SK-N-SH treated with all-trans-retinoic acid at 6 μM for 48 hours (cell line): ENCODE data around the gene MT1F.
"Not testable (repeated sequence)": the region's sequence is repeated elsewhere in the genome, so short reads cannot be mapped to it uniquely, and the experiment has no call there.

ENCODE experiments used
- ATAC-seq: fragments of 200-7000 bp; cut with Tn5 transposase; 3 replicates; pipeline ENCODE4 v1.9.1; 2020; ENCODE audit warnings: mild to moderate bottlenecking, moderate library complexity
- ARNTL ChIP-seq: fragments of 450-650 bp; formaldehyde crosslinking; IDR thresholded peaks from 2 replicates; pipeline ENCODE4 v1.5.0; 2020; ENCODE audit warnings: low read depth, mild to moderate bottlenecking, moderate library complexity, borderline replicate concordance
- BACH2 ChIP-seq: fragments of 250-450 bp; sonication (Bioruptor Pico); IDR thresholded peaks from 2 replicates; pipeline ENCODE4 v1.9.0; 2021; ENCODE audit warnings: mild to moderate bottlenecking, borderline replicate concordance
- CSDC2 ChIP-seq: fragments of 250-450 bp; sonication (Bioruptor Pico); IDR thresholded peaks from 2 replicates; pipeline ENCODE4 v1.5.0; 2020; ENCODE audit warnings: mild to moderate bottlenecking, moderate library complexity
- ESRRG ChIP-seq: fragments of 250-450 bp; sonication (Bioruptor Pico); IDR thresholded peaks from 2 replicates; pipeline ENCODE4 v1.6.1; 2021; ENCODE audit warnings: mild to moderate bottlenecking
- GLIS3 ChIP-seq: fragments of 250-450 bp; sonication (Bioruptor Pico); IDR thresholded peaks from 2 replicates; pipeline ENCODE4 v1.5.0; 2020; ENCODE audit warnings: mild to moderate bottlenecking, moderate library complexity
- ISL1 ChIP-seq: fragments of 250-450 bp; sonication (Bioruptor Pico); IDR thresholded peaks from 2 replicates; pipeline ENCODE4 v2.1.2; 2022; ENCODE audit warnings: mild to moderate bottlenecking, moderate library complexity
- OSR1 ChIP-seq: fragments of 250-450 bp; sonication (Bioruptor Pico); IDR thresholded peaks from 2 replicates; pipeline ENCODE4 v1.8.0; 2022; ENCODE audit warnings: moderate library complexity, mild to moderate bottlenecking, inconsistent platforms
- PATZ1 ChIP-seq: fragments of 250-450 bp; sonication (Bioruptor Pico); IDR thresholded peaks from 2 replicates; pipeline ENCODE4 v1.8.0; 2020; ENCODE audit warnings: mild to moderate bottlenecking, moderate library complexity, borderline replicate concordance
- RARB ChIP-seq: fragments of 250-450 bp; sonication (Bioruptor Pico); IDR thresholded peaks from 2 replicates; pipeline ENCODE4 v1.8.0; 2021; ENCODE audit warnings: mild to moderate bottlenecking, moderate library complexity
- SNAI2 ChIP-seq: fragments of 250-450 bp; sonication (Bioruptor Pico); IDR thresholded peaks from 2 replicates; pipeline ENCODE4 v1.5.0; 2020; ENCODE audit warnings: mild to moderate bottlenecking, moderate library complexity
- TCF4 ChIP-seq: fragments of 250-450 bp; sonication (Bioruptor Pico); IDR thresholded peaks from 2 replicates; pipeline ENCODE4 v1.8.0; 2021; ENCODE audit warnings: mild to moderate bottlenecking, moderate library complexity, borderline replicate concordance
- TOX ChIP-seq: fragments of 250-450 bp; sonication (Bioruptor Pico); IDR thresholded peaks from 2 replicates; pipeline ENCODE4 v1.8.0; 2021; ENCODE audit warnings: mild to moderate bottlenecking, moderate library complexity, borderline replicate concordance
- ZC3H10 ChIP-seq: fragments of 250-450 bp; sonication (Bioruptor Pico); IDR thresholded peaks from 2 replicates; pipeline ENCODE4 v1.5.1; 2021; ENCODE audit warnings: mild to moderate bottlenecking, moderate library complexity
- ZFP3 ChIP-seq: fragments of 250-450 bp; sonication (Bioruptor Pico); IDR thresholded peaks from 2 replicates; pipeline ENCODE4 v1.5.0; 2020; ENCODE audit warnings: mild to moderate bottlenecking, moderate library complexity
- ZFP30 ChIP-seq: fragments of 450-650 bp; formaldehyde crosslinking; IDR thresholded peaks from 2 replicates; pipeline ENCODE4 v1.5.0; 2022; ENCODE audit warnings: mild to moderate bottlenecking, moderate library complexity
- ZNF565 ChIP-seq: fragments of 450-650 bp; formaldehyde crosslinking; conservative IDR thresholded peaks from 2 replicates; pipeline ENCODE4 v1.5.0; 2020; ENCODE audit warnings: low read depth, mild to moderate bottlenecking, moderate library complexity
- ZNF70 ChIP-seq: fragments of 450-650 bp; formaldehyde crosslinking; IDR thresholded peaks from 2 replicates; pipeline ENCODE4 v1.5.0; 2020; ENCODE audit warnings: mild to moderate bottlenecking, moderate library complexity
- TF ChIP-seq, protein P1 (sequence below): fragments of 250-450 bp; sonication (Bioruptor Pico); IDR thresholded peaks from 2 replicates; pipeline ENCODE4 v1.5.0; 2020; ENCODE audit warnings: mild to moderate bottlenecking, moderate library complexity
- TF ChIP-seq, protein P2 (sequence below): fragments of 250-450 bp; sonication (Bioruptor Pico); IDR thresholded peaks from 2 replicates; pipeline ENCODE4 v1.5.1; 2021; ENCODE audit warnings: mild to moderate bottlenecking, moderate library complexity

MT1F gene

GRCh38 chr16:56662357-56663354 lies 4.9 kb downstream of the MT1F start:
- no peak for TF ChIP-seq PATZ1
- TF ChIP-seq TCF4 = no peak
- TF ChIP-seq ZFP3 (CRISPR knock-in tag) = no peak
- no peak for TF ChIP-seq OSR1 (CRISPR knock-in tag)
- no peak for TF ChIP-seq ZC3H10 (CRISPR knock-in tag)
- TF ChIP-seq TOX = no peak
- TF ChIP-seq ESRRG (CRISPR knock-in tag) = no peak
- TF ChIP-seq ARNTL (CRISPR knock-in tag) = no peak
- no peak for TF ChIP-seq RARB (CRISPR knock-in tag)
- TF ChIP-seq BACH2 = no peak
- no peak for TF ChIP-seq ZNF565 (CRISPR knock-in tag)
- ATAC-seq = no peak

- ATAC-seq = no peak
- TF ChIP-seq PATZ1 (no peak), TCF4 (no peak), ARNTL (CRISPR knock-in tag) (no peak), SNAI2 (no peak), ZFP3 (CRISPR knock-in tag) (no peak), ZFP30 (CRISPR knock-in tag) (no peak), OSR1 (CRISPR knock-in tag) (no peak), ZNF565 (CRISPR knock-in tag) (no peak), BACH2 (no peak), TOX (no peak), ISL1 (CRISPR knock-in tag) (no peak)
- TF ChIP-seq, protein P1, sequence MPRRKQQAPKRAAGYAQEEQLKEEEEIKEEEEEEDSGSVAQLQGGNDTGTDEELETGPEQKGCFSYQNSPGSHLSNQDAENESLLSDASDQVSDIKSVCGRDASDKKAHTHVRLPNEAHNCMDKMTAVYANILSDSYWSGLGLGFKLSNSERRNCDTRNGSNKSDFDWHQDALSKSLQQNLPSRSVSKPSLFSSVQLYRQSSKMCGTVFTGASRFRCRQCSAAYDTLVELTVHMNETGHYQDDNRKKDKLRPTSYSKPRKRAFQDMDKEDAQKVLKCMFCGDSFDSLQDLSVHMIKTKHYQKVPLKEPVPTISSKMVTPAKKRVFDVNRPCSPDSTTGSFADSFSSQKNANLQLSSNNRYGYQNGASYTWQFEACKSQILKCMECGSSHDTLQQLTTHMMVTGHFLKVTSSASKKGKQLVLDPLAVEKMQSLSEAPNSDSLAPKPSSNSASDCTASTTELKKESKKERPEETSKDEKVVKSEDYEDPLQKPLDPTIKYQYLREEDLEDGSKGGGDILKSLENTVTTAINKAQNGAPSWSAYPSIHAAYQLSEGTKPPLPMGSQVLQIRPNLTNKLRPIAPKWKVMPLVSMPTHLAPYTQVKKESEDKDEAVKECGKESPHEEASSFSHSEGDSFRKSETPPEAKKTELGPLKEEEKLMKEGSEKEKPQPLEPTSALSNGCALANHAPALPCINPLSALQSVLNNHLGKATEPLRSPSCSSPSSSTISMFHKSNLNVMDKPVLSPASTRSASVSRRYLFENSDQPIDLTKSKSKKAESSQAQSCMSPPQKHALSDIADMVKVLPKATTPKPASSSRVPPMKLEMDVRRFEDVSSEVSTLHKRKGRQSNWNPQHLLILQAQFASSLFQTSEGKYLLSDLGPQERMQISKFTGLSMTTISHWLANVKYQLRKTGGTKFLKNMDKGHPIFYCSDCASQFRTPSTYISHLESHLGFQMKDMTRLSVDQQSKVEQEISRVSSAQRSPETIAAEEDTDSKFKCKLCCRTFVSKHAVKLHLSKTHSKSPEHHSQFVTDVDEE (CRISPR knock-in tag) = no peak
Observed at GRCh38 chr16:56664506-56664905, 6.7 kb downstream of the MT1F start.

DNA sequence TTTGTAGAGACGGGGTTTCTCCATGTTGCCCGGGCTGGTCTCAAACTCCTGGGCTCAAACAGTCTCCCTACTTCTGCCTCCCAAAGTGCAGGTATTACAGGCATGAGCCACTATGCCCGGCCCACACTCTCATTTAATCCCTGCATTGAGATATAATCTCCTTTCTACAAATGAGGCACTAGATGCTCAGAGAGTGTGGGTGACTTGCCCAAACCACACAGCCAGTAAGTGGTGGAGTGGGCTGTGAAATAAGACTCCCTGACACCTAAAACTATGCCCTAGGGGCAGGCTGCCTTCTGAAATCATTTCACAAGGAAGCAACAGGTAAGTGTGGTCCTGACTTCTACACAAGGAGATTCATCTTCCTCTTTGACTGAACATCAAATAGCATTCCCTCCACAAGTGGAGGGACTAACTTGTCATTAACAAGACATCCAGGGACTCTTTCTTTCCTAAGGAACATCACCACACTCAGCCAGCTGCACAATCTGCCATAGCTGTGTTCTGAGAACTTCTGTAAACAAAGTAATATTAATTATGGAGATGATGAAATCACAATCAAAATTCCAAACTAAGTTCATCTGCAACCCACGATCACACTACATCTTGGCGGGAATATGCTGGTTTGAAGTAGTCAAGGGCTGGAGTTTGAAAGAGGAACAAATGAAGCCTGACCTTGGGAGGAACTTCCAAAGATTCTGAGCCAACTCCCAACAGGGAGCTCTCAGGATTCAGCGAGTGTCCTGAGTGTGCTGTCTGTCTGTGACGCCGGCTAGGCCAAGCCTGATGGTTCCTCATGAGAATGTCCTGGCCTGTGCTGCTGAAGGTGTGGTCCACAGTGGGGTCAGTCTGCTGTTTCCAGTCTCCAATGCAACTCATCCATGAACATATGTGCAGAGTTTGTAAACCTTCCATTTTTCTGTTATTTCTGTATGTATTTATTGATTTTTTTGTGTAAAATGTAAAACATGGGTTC lies 7.8 kb downstream of the MT1F start:
- ATAC-seq = not testable (repeated sequence)

DNA sequence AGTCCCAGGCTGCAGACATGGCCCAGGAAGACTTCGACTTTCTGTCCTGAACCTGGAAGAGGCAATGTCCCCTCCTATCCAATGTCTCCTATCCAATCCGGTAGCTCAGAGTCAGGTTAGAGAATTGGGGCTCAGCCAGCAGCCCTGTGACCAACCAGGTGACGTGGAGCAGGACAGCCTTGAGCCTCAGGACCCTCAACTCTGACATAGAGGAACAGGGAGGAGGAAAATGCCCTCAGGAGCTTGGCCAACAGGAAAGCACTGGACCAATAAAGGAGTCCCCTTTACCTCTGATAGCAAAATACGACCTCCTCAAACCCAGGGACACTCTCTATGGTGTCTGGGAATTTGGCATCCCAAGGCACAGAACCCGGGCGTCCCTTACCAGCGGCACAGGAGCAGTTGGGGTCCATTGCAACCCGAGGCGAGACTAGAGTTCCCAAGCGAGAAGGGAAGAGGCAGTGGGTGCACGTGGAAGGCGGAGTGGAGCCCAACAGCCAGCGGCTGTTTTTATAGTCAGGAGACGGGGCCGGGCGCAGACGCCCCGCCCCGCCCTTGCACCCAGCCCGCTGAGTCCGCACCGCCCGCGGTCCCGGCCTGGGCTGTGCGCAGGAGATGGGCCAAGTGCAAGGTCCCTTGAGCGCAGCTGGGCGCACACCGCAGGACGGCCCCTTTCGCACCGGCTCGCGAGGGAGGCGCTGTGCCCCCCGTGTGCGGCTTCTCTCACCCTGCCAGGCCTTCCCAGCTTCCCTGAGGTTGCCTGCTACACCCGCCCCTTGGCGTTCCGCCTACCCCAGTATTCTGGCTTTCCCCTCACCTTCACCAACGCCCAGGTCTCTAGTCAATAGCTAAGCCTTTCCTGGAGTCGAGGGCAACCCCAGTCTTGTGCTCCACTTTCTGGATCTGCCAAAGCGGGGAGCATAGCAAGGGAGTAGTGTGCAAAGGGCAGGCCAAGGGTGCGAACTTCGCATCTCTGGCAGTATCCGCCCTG lies 10.1 kb downstream of the MT1F start, which contains the start of gene MT1G:
Gene MT1G (minus strand): TSS at position 485 of the 991 bp plus-strand sequence. CDS start 72 bp downstream, at position 413.
- peak; percentile 59; the same call in 2 of the 3 replicates for ATAC-seq
- TF ChIP-seq RARB (CRISPR knock-in tag) (no peak), ISL1 (CRISPR knock-in tag) (no peak), CSDC2 (CRISPR knock-in tag) (no peak), TOX (no peak), SNAI2 (no peak), BACH2 (no peak), GLIS3 (CRISPR knock-in tag) (no peak), ARNTL (CRISPR knock-in tag) (no peak), ZC3H10 (CRISPR knock-in tag) (no peak), ESRRG (CRISPR knock-in tag) (no peak), ZFP3 (CRISPR knock-in tag) (no peak), ZNF70 (CRISPR knock-in tag) (no peak)
- TF ChIP-seq, protein P2, sequence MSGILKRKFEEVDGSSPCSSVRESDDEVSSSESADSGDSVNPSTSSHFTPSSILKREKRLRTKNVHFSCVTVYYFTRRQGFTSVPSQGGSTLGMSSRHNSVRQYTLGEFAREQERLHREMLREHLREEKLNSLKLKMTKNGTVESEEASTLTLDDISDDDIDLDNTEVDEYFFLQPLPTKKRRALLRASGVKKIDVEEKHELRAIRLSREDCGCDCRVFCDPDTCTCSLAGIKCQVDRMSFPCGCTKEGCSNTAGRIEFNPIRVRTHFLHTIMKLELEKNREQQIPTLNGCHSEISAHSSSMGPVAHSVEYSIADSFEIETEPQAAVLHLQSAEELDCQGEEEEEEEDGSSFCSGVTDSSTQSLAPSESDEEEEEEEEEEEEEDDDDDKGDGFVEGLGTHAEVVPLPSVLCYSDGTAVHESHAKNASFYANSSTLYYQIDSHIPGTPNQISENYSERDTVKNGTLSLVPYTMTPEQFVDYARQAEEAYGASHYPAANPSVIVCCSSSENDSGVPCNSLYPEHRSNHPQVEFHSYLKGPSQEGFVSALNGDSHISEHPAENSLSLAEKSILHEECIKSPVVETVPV (CRISPR knock-in tag) = no peak
- TF ChIP-seq, protein P1 (CRISPR knock-in tag) = no peak
